A549 treated with ZK216348 at 1 μM for 4 hours (cell line): Measurements from ENCODE around the gene FUNDC1. TPM values are rescaled to one million over a fixed set of nuclear protein-coding genes. Genes with fewer than 3 reads are reported as not detected.

ENCODE experiments used
- total RNA-seq: library from RNA; stranded (reverse); fragments of 200-300 nt; extraction: Qiagen RNA extraction; gene quantifications from 5 replicates; pipeline ENCODE4 v1.2.3, GENCODE V29; 2022; ENCODE audit warnings: low read depth

Gene FUNDC1
- total RNA-seq: 23.4 to 31.0 TPM (median 24.8 TPM) in 5 replicates

DNA sequence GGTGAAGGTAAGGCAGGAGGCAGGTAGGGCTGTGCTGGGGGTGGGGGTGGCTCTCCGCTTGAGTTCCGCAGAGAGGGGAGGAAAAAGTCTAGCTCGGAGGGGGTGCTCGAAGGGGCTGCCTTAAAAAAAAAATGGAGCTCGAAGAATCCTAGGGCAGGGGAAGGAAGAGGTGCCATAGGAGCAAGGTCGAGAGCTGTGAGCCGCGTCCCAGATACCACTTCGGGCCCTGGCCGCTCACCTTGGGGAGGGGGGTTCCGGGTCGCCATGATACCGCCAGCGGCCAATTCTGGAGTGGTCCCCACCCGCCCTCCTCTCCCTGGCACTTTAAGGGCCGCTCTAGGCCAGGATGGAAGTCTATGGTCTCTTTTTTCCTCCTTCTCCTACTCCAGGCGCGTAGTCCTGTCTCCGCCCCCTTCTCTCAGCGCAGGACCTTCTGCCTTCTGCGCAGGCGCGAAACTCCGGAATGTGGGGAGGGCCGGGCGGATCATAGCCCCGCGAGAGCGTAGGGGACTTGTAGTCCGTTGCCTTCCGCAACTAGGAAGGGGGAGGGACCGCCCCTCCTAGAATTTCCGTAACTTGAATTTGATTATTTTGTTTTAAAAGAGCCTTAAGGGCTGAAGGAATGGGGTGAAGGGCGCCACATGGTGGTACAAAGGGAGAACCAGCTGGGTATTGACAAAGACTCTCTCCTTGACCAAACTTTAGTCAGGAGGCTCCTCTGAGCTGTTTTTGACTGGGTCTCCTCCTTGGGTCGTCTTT lies at the start of gene FUNDC1:
Gene FUNDC1 (minus strand): TSS at position 293 of the 759 bp plus-strand sequence. CDS start 27 bp downstream, at position 266.

Other genes with a start within 250 kb of the FUNDC1 start
- 0.14 to 0.67 TPM (median 0.23 TPM) in 4 of 5 replicates, not detected in the other for gene EFHC2, start 199.2 kb downstream of the FUNDC1 start, total RNA-seq